ENCODE results near the gene KRT86.

KRT86 gene

DNA sequence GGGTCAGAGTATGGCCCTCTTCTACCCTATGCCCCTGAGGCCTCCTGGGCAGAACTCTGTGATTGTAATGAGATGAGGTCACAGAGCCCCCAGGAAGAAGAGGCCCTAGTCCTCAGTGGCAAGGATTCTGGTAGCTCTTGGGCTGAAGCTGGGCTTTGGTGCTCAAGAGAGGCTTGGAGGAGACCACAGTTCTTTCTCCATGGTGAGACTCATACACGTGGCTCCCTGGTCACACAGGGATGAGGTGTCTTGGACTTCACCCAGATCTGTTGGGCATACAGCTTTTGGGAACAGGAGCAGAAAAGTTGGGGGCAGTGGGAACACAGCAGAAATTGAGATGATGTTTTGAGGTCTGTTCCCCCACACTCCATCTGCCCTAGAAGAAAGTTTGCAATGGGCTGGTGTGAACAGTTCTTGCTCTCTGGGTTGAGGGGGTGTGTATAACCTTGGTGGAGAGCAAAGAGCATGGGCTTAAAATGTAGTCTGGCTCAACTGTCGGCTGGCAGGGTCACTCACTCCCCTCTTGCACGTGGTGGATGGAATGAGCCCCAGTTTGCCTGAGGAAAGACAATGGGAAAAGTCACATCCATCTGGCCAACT lies at the start of gene KRT86:
TSS of gene KRT86 (plus strand) at position 125 of the 600 bp plus-strand sequence. CDS start 27,272 bp downstream, outside the sequence.
- no peak for DNase-seq

DNA sequence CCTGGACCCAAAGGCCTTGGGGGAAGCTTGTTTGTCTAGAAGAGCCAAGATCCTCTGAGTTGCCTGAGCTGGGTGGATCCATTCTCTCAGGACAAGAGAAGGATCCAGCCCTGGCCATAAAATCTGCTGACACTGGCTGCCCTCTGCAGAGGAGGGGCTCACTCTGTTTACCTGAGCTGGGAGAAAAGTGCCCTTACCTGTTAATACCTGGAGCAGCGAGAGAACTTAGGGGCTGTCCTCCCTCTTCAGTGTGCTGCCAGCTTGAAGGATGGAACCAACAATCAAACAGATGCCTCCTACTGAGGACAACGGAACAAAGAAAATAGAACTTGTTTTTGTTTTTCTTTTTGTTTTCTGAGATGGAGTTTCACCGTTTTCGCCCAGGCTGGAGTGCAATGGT lies 48.7 kb upstream of the KRT86 start:
- DNase-seq = no peak

DNA sequence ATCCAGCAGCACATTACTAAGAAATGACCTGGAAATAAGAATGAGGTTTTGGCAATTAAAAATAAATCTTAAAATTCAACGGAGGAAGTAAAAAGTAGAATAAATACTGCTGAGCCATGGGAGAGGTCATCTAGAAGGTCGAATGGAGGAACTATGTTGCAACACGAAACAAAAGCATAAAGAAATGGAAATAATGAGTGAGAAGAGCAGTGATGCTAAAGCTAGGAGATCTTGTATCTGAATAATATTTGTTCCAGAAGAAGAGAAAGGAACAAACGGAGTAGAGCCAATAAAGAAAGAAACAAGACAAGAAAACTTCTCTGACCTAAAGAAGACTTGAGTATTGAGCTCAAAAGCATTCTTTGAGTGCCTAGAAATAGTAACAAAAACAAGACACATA lies 48.0 kb upstream of the KRT86 start:
- no peak for DNase-seq

- no peak for DNase-seq
These were observed 46.8 kb upstream of the KRT86 start for GRCh38 chr12:52227606-52228166.

- DNase-seq = no peak
These were observed 46.1 kb upstream of the KRT86 start for GRCh38 chr12:52228366-52228765.

GRCh38 chr12:52228931-52229330 lies 45.5 kb upstream of the KRT86 start:
- DNase-seq = no peak

- DNase-seq = no peak
These were observed 44.6 kb upstream of the KRT86 start for GRCh38 chr12:52229836-52230343.

- DNase-seq = no peak
These were observed 43.8 kb upstream of the KRT86 start for GRCh38 chr12:52230364-52231281.

- DNase-seq = no peak
These were observed 42.9 kb upstream of the KRT86 start for GRCh38 chr12:52231305-52232202.

- DNase-seq = no peak
These were observed 42.2 kb upstream of the KRT86 start for GRCh38 chr12:52232203-52232673.

DNA sequence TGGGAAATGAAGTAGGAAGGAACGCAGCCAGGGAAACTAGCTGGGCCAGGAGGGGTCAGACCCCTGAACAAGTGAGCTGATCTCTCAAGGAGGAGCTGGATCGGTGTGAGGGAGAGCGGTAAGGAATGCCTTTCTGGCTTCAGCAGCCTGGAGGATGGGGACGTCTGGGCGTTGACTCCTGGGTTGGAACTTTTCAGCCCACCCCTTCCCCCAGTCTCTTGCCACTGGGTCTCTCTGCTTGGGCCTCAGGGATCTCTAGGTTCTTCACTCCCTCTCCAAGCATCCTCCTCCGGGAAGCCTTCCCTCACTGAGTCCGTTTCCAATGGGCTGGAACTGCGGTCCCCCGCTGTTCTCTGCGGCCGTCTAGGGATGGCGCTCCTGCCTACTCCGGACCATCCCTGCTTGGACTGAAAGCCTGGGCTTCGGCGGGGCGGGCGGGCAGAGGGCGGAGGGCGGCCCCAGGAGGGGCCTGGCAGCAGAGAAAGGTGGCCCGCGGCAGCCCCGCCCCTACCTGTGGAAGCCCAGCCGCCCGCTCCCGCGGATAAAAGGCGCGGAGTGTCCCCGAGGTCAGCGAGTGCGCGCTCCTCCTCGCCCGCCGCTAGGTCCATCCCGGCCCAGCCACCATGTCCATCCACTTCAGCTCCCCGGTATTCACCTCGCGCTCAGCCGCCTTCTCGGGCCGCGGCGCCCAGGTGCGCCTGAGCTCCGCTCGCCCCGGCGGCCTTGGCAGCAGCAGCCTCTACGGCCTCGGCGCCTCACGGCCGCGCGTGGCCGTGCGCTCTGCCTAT lies 41.6 kb upstream of the KRT86 start, which contains the start of gene KRT7:
TSS of gene KRT7 (plus strand) at position 570 of the 788 bp plus-strand sequence. CDS start at position 624, 54 bp downstream.
- DNase-seq = no peak

- DNase-seq = no peak
These were observed 40.8 kb upstream of the KRT86 start for GRCh38 chr12:52233462-52234207.

GRCh38 chr12:52234223-52234810 lies 40.1 kb upstream of the KRT86 start:
- no peak for DNase-seq

DNA sequence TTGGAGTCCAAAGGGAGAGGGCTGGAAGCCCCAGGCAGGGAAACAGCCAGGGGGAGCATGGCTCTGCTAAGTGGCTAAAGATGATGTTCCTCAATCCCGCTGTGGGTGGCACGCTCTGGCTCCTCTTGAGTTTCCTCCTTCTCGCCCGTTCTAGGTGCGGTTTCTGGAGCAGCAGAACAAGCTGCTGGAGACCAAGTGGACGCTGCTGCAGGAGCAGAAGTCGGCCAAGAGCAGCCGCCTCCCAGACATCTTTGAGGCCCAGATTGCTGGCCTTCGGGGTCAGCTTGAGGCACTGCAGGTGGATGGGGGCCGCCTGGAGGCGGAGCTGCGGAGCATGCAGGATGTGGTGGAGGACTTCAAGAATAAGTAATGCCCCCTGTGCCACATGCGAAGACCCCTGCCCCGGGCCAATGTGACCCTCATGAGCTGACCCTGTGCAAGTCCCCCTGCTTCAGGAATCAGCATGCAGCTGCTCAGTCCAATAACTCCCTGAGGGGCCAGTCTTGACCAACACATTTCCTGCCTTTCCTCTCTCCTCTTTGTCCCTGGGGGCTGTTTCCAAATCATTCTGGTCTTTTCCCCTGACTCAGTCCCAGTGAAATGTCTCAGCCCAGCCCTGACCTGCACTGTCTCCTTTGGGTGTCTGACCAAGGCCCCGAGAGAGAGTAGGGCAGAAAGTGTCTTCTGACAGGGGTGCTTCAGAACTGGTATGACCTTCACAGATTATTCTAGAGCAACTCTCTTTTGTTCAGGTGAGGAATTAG lies 39.3 kb upstream of the KRT86 start:
- no peak for DNase-seq

DNA sequence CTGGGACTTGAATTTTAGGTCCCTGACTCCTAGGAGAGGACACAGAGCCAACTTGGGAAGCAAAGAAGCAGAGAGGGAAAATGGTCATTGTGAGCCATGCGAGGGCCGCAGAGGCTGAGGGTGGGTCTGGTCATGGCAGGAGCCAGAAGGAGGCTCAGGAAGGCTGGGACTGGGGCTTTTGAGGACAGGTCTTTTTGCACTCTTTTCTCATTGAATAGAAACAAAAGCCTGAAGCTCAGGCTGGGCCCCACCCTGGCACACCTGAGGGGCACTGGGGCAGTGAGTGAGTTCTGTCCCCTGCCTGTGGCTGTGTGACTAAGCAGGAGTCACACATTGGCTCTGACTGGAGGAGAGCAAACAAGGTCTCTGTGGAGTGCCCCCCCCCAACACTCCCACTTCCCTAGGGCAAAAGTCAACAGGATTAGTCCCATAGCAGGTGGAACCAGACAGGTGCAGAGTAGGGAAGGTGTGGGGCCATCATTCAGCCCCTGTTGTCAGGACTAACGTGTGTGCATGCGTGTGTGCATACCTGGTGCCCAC lies 38.6 kb upstream of the KRT86 start:
- no peak for DNase-seq

DNA sequence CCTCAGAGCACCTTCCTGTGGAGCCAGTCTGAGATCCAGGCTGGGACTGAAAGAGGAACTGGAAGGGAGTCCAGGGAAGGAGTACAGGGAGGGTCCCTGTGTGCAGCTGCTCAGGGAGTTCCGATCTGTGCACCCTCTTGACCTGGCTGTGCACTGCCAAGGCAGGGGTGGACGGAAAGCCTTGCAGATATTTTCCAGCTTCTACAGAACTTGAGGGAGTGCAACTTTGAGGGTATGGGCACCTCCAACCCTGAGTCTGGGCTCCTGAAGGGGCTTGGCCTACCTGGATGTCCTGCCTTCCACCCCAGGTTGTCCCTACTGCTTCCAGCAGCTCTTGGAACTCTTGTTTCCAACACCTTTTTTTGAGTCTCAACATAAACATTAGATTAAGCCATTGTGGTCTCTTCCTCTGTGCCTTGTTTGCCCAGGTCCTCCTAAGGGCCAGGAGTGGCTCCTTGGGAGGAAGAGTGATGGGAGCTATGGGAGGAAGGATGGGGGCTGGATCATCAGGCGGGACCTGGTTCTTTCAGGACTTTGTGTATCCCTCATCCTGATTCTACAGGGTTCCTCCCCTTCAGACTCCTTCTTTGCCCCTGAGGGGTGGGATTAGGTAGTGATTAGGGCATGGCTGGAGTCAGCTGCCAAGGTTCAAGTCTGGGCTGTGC lies 37.9 kb upstream of the KRT86 start:
- DNase-seq = no peak

DNA sequence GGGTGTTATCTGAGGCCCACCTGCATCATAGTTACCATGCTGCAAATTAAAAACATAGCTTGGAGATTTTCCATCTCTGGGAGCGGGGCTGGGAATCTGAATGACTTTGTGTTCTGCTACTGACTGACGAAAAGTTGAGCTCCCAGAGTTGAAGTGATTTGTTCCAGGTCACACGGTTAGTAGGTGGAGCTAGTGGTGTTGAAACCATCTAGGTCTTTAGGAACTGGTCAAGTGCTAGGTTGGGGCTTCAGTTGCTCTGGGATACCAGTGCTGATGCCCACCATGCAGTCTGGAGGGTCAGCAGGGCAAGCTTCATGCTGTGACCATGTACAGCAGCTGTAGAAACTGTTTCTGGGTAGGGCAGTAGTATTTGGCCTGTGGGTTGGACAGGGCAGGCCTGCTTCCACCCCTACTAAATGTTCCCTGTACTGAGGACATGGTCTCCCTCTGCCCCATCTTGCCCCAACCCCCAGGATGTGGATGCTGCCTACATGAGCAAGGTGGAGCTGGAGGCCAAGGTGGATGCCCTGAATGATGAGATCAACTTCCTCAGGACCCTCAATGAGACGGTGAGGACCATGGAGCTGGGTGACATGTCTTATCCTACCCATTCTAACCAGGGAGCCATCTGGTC lies 36.1 kb upstream of the KRT86 start:
- no peak for DNase-seq

Measured in activated CD4-positive, alpha-beta T cell treated with anti-CD3 and anti-CD28 coated beads for 48 hours (primary cell).